Type B pancreatic cell (in vitro differentiated cells): ENCODE data around the gene ARHGAP6. TPM values are rescaled to one million over a fixed set of nuclear protein-coding genes. Genes with fewer than 3 reads are reported as not detected.

Source experiments
- DNase-seq: peaks from one replicate; pipeline ENCODE4 v3.0.0; 2021; ENCODE audit warnings: mixed read lengths; ENCODE audit not compliant: unreplicated experiment; ENCODE audit errors: extremely low spot score
- H3K27ac Mint-ChIP-seq: 2 replicates; pipeline ENCODE4 v1.8.0; 2021; ENCODE audit warnings: mild to moderate bottlenecking, mixed read lengths
- H3K27me3 Mint-ChIP-seq: 2 replicates; pipeline ENCODE4 v1.8.0; 2021; ENCODE audit warnings: mixed read lengths
- H3K36me3 Mint-ChIP-seq: 2 replicates; pipeline ENCODE4 v1.8.0; 2021; ENCODE audit warnings: mixed read lengths
- H3K4me1 Mint-ChIP-seq: one replicate; pipeline ENCODE4 v1.8.0; 2021; ENCODE audit warnings: mixed read lengths; ENCODE audit not compliant: unreplicated experiment
- H3K4me3 Mint-ChIP-seq: 2 replicates; pipeline ENCODE4 v1.8.0; 2021; ENCODE audit warnings: mild to moderate bottlenecking, mixed read lengths
- H3K9me3 Mint-ChIP-seq: 2 replicates; pipeline ENCODE4 v1.8.0; 2021; ENCODE audit warnings: mixed read lengths
- CTCF ChIP-seq: fragments of 200-600 bp; sonication (generic); conservative IDR thresholded peaks from 2 replicates; pipeline ENCODE4 v1.5.0; 2021; ENCODE audit warnings: antibody characterized with exemption, mild to moderate bottlenecking
- total RNA-seq: library from RNA; stranded (reverse); gene quantifications from 2 replicates; pipeline ENCODE4 v1.2.1, GENCODE V29; 2021; ENCODE audit warnings: low replicate concordance

ARHGAP6 gene
- total RNA-seq, 1 donor from 2014 or later, result 10.1 TPM

DNA sequence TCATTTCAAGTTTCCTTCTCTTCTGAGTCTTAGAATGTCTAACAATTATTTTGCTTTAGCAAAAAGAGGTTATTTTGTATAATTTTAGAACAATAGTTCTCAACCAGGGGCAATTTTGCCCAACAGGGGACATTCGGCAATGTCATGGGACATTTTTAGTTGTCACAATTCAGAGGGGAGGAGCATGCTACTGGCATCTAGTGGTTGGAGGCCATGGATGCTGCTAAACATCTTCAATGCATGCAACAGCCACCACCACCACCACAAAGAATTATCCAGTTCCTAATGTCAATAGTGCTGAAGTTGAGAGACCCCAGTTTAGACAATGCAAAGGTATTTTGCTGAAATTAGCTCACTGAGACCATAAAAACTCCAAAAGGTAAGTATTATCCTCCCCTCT lies 122.5 kb downstream of the ARHGAP6 start:
- no peak for DNase-seq
- no peak overlapping the region for H3K27ac Mint-ChIP-seq
- H3K36me3 Mint-ChIP-seq, result no peaks in the 10 kb centered on the region
- H3K4me3 Mint-ChIP-seq, result no peak overlapping the region
- no peaks in the 10 kb centered on the region for H3K9me3 Mint-ChIP-seq
- no peak for TF ChIP-seq CTCF
- no peaks in the 10 kb centered on the region for H3K4me1 Mint-ChIP-seq
- H3K27me3 Mint-ChIP-seq, result no peaks in the 10 kb centered on the region

GRCh38 chrX:11541510-11541909 lies 124.2 kb downstream of the ARHGAP6 start:
- no peak for DNase-seq

GRCh38 chrX:11540532-11541377 lies 125.0 kb downstream of the ARHGAP6 start:
- H3K27me3 Mint-ChIP-seq, result no peaks in the 10 kb centered on the region
- no peaks in the 10 kb centered on the region for H3K36me3 Mint-ChIP-seq
- DNase-seq, result no peak
- H3K4me3 Mint-ChIP-seq, result no peak overlapping the region
- TF ChIP-seq CTCF, result no peak
- no peak overlapping the region for H3K27ac Mint-ChIP-seq
- H3K9me3 Mint-ChIP-seq, result no peaks in the 10 kb centered on the region
- no peaks in the 10 kb centered on the region for H3K4me1 Mint-ChIP-seq

More at GRCh38 chrX:11541510-11541909, 124.2 kb downstream of the ARHGAP6 start:
- H3K4me1 Mint-ChIP-seq, result no peaks in the 10 kb centered on the region
- H3K27ac Mint-ChIP-seq, result no peak overlapping the region
- H3K4me3 Mint-ChIP-seq, result no peak overlapping the region
- no peak for TF ChIP-seq CTCF
- no peaks in the 10 kb centered on the region for H3K9me3 Mint-ChIP-seq
- H3K36me3 Mint-ChIP-seq, result no peaks in the 10 kb centered on the region
- no peaks in the 10 kb centered on the region for H3K27me3 Mint-ChIP-seq

DNA sequence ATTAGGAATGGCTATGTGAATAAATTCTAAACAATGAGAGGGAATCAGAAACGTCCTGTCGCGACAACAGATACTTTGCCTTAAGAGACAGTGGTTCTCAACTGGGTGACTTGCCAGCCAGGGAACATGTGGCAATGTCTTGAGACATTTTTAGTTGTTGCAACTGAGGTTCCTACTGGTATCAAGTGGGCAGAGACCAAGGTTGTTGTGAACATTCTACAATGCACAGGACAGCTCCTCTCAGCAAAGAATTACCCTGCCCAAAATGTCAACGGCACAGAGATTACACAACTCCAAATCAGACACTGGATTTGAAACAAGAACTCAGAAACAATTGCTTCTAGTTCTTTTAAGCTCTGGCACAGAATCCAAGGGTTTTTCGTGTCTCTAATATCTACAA lies 128.6 kb downstream of the ARHGAP6 start:
- no peaks in the 10 kb centered on the region for H3K36me3 Mint-ChIP-seq
- no peak for TF ChIP-seq CTCF
- DNase-seq, result no peak
- no peak overlapping the region for H3K27ac Mint-ChIP-seq
- no peak overlapping the region for H3K4me3 Mint-ChIP-seq
- H3K4me1 Mint-ChIP-seq, result no peaks in the 10 kb centered on the region
- no peaks in the 10 kb centered on the region for H3K27me3 Mint-ChIP-seq
- H3K9me3 Mint-ChIP-seq, result no peaks in the 10 kb centered on the region

- Mint-ChIP-seq H3K27me3 (no peaks in the 10 kb centered on the region), H3K9me3 (no peaks in the 10 kb centered on the region), H3K4me1 (no peaks in the 10 kb centered on the region), H3K36me3 (no peaks in the 10 kb centered on the region), H3K27ac (no peak overlapping the region), H3K4me3 (no peak overlapping the region)
- no peak for DNase-seq
- TF ChIP-seq CTCF, result no peak
Measured at GRCh38 chrX:11535156-11535919, 130.4 kb downstream of the ARHGAP6 start.
